SK-N-SH (cell line): ENCODE data around the gene INHBB.

ENCODE experiments used
- CHD2 ChIP-seq: fragments of 150-350 bp; IDR thresholded peaks from 2 replicates; pipeline ENCODE4 v1.6.1; 2018; ENCODE audit warnings: low read length; ENCODE audit not compliant: partially characterized antibody
- CTCF ChIP-seq: fragments of 200-600 bp; sonication (generic); IDR thresholded peaks from 2 replicates; pipeline ENCODE4 v1.6.1; 2017; ENCODE audit warnings: antibody characterized with exemption, mild to moderate bottlenecking, moderate library complexity
- JUND ChIP-seq: IDR thresholded peaks from 2 replicates; pipeline ENCODE4 v1.4.0; 2012
- MAX ChIP-seq: IDR thresholded peaks from 2 replicates; pipeline ENCODE4 v1.4.0; 2012; ENCODE audit warnings: low read depth
- NRF1 ChIP-seq: IDR thresholded peaks from 2 replicates; pipeline ENCODE4 v1.6.1; 2012; ENCODE audit warnings: low read depth, mild to moderate bottlenecking, low read length
- RFX5 ChIP-seq: IDR thresholded peaks from 2 replicates; pipeline ENCODE4 v1.6.1; 2012; ENCODE audit warnings: mild to moderate bottlenecking, improper control_type of control experiment, low read length
- SMC3 ChIP-seq: IDR thresholded peaks from 2 replicates; pipeline ENCODE4 v1.6.1; 2012; ENCODE audit warnings: low read depth, low read length, improper control_type of control experiment
- TCF12 ChIP-seq: IDR thresholded peaks from 2 replicates; pipeline ENCODE4 v1.4.0; 2012
- YY1 ChIP-seq: IDR thresholded peaks from 2 replicates; pipeline ENCODE4 v1.4.0; 2012; ENCODE audit warnings: low read depth, mild to moderate bottlenecking
- TF ChIP-seq, protein P1 (sequence below): fragments of 150-350 bp; IDR thresholded peaks from 2 replicates; pipeline ENCODE4 v1.6.1; 2017; ENCODE audit warnings: antibody characterized with exemption, low read length, low read depth, borderline replicate concordance

- TF ChIP-seq JUND (no peak), CHD2 (no peak), CTCF (no peak), TCF12 (no peak), MAX (no peak), SMC3 (no peak), NRF1 (no peak), RFX5 (no peak), YY1 (no peak)
- TF ChIP-seq, protein P1, sequence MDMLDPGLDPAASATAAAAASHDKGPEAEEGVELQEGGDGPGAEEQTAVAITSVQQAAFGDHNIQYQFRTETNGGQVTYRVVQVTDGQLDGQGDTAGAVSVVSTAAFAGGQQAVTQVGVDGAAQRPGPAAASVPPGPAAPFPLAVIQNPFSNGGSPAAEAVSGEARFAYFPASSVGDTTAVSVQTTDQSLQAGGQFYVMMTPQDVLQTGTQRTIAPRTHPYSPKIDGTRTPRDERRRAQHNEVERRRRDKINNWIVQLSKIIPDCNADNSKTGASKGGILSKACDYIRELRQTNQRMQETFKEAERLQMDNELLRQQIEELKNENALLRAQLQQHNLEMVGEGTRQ = no peak
Observed at GRCh38 chr2:120321721-120322284, 24.1 kb upstream of the INHBB start.
